Measurements from ENCODE around the gene ASF1B.

GRCh38 chr19:14174883-14175282 is 38.5 kb upstream of the ASF1B start:
- no peak for TF ChIP-seq CTCF (IDR thresholded peaks at IDR 0.05)
- TF ChIP-seq POLR2A (IDR thresholded peaks at IDR 0.05), result no peak
- TF ChIP-seq EP300 (IDR thresholded peaks at IDR 0.05), result no peak
- TF ChIP-seq POLR2AphosphoS5 (IDR thresholded peaks at IDR 0.05), result no peak

Measured in gastroesophageal sphincter (tissue), 3 donors.